H7 (cell line): ENCODE data around the gene NEU4. TPM values are rescaled to one million over a fixed set of nuclear protein-coding genes. Genes with fewer than 3 reads are reported as not detected.
"Not testable (repeated sequence)": the region's sequence is repeated elsewhere in the genome, so short reads cannot be mapped to it uniquely, and the experiment has no call there.

Experiments used
- DNase-seq: peaks from one replicate; pipeline ENCODE4 v3.0.0; 2012
- H3K27me3 ChIP-seq: 2 replicates; pipeline ENCODE4 v1.6.0; 2011; ENCODE audit warnings: mild to moderate bottlenecking, low read length; ENCODE audit not compliant: control insufficient read depth, insufficient read depth
- H3K36me3 ChIP-seq: replicated peaks from 2 replicates; pipeline ENCODE4 v1.5.1; 2011; ENCODE audit warnings: low read length; ENCODE audit not compliant: control insufficient read depth, insufficient read depth
- H3K4me3 ChIP-seq: 2 replicates; pipeline ENCODE4 v1.5.1; 2011; ENCODE audit warnings: low read depth, mild to moderate bottlenecking, control low read depth, low read length, moderate library complexity; ENCODE audit not compliant: insufficient read depth
- total RNA-seq: library from RNA; depleted of rRNA; stranded (reverse); fragments of >200 nt; shearing (Covaris generic); gene quantifications from 2 replicates; pipeline ENCODE4 v1.2.3, GENCODE V29; 2014

The NEU4 gene
- total RNA-seq, 1 experiment from 2014 or later = not detected

DNA sequence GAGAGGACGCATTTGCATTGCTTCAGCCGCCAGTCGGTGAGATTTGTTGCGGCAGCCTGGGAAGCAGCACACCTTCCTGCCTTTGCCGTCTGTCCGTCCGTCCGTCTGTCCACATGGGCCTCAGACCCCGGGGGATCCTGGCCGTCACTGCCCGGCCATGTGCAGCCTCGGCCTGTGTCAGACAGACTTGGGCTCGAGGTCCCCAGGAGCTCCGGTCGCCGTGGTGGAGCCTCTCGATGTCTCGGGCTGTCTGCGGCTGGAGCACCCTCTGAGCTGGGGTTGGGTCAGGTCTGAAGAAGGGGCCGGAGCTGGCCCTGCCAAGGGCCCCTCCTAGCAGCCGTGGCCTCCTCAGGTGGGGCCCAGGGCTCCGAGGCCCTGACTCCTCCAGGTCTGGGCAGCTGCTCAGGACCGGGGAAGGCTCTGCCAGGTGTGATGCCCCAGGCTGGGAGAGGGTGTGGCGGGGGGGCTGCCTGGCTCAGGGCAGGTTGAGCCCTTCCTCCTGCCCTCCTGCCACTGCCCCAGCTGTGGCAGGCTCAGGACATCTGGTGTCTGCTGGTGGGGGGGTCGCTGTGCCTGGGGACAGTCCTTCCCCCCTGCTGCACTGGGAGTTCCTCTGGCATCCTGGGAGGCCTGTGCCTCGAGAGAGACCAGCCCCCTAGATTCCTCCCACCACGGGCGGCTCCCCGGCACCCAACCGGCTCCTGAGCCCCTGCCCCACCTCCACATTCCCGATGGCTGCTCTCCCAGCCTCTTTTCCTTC is 11.8 kb downstream of the NEU4 start:
- H3K27me3 ChIP-seq = no peaks in the 10 kb centered on the region
- no peak overlapping the region for H3K4me3 ChIP-seq
- DNase-seq = peak; percentile 73
- H3K36me3 ChIP-seq = no peaks in the 10 kb centered on the region

DNA sequence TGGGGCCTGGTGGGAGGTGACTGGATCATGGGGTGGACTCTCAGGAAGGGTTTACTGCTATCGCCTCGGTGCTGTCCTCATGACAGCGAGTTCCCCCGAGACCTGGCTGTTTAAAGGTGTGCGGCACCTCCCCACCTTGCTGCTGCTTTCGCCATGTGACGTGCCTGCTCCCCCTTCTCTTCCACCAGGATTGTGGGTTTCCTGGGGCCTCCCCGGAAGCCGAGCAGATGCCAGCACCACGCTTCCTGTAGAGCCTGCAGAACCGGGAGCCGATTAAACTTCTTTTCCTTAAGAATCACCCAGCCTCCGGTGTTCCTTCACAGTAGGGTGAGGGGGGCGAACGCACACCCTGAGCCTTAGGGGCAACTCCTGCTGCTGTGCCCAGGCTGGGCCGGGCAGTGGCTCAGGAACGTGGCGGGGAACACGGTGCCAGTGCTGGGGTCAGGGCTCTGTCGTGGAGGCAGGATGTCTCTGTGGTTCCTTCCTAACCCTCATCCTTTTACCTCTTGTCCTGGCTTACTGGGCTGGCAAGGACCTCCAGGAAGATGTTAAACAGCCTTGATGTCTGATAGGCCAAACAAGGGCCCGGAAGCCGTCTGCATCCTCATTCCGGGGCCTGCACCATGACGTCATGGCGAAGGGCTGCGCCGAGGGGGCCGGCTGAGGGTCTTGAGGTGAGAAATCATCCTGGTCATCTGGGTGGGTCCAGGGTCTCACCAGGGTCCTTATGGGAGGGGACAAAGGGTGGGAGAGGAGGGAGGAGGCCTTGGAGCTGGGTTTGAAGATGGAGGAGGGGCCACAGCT is 12.7 kb downstream of the NEU4 start:
- peak; percentile 53 for DNase-seq
- no peak overlapping the region for H3K4me3 ChIP-seq
- no peaks in the 10 kb centered on the region for H3K36me3 ChIP-seq
- no peaks in the 10 kb centered on the region for H3K27me3 ChIP-seq

DNA sequence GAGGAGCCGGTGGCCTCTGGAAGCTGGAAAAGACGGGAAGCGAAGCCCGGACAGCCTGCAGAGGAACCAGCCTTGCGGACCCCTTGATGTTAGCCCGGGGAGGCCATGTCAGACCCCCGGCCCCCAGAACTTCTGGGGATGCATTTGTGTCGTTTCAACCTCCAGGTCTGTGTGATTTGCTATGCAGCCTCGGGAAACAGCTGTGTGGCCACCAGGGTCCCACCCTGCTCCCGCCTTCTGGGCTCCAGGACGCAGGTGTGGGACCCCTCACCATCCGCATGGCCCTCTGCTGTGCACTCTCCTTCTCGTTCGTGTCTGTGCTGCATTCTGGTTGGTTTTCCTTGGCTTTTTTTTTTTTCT is 13.3 kb downstream of the NEU4 start:
- H3K36me3 ChIP-seq = no peaks in the 10 kb centered on the region
- H3K27me3 ChIP-seq = no peaks in the 10 kb centered on the region
- DNase-seq = peak; percentile 52
- no peak overlapping the region for H3K4me3 ChIP-seq

DNA sequence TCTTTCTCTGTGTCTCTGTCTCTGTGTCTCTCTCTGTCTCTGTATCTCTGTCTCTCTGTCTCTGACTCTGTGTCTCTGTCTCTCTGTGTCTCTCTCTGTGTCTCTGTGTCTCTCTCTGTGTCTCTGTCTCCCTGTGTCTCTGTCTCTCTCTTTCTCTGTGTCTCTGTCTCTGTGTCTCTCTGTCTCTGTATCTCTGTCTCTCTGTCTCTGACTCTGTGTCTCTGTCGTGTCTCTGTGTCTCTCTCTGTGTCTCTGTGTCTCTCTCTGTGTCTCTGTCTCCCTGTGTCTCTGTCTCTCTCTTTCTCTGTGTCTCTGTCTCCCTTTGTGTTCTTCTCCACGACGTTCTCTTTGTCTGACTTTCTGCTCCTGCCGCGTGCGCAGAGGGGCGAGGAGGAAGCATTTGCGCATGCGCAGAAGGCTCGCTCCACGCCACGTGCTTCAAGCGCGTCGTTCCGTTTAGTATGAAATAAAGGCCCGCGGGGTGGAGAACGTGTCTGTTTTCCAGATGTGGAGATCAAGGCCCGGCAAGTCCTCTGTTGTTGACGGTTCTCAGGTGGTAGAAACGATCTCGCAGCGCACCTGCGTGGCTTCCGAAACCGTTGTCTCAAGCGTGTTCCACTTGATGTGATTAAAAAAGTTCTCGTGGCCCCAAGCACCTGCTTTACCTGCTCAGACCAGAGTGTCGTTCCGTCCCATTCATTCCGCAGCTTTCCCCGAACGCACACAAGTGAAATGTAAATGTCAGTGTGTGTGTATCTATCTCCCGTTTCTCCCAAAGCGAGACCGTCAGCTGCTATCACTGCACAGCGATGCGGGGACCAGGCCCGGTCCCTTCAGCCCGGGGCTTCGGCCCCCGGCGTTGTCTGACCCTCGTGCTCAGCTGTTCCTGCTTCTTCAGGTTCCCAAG is 14.8 kb downstream of the NEU4 start:
- peak; percentile 50 for DNase-seq
- not testable (repeated sequence) for H3K36me3 ChIP-seq, H3K27me3 ChIP-seq, H3K4me3 ChIP-seq

DNA sequence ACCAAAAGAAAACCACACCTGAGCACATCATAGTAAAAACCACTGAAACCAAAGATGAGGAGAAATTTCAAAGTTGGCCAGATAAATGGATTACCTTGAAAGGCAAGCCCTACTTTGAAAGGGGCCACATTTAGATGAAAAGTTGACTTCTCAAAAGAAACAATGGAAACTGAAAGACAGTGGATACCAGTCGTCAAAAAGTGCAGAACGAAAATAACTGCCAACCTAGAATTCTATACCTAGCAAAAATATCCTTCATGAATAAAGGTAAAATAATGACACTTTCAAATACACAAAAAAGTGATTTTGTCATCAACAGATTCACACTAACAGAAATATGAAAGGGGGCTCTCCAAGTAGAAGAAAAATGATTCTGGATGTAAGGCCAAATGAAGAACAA is 18.4 kb downstream of the NEU4 start:
- DNase-seq = no peak
- Histone ChIP-seq H3K36me3 (no peaks in the 10 kb centered on the region), H3K27me3 (no peaks in the 10 kb centered on the region), H3K4me3 (no peak overlapping the region)

DNA sequence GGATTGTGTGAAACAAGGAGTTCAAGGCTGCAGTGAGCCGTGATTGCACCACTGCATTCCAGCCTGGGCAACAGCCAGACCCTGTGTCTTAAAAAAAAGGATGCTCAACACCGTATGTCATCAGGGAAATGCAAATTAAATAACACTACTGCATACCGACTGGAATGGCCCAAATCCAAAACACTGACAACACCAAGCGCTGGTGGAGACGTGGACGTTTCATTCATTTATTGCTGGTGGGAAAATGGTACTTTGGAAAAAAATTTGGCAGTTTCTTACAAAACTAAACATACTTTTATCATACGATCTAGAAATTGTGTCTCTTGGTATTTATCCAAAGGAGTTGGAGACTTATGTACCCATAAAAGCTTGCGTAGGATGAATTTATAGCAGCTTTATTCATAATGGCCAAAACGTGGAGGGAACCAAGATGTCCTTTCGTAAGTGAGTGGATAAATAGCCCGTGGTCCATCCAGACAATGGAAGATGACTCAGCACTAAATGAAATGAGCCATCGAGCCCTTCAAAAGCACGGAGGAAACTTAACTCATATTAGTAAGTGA is 24.2 kb downstream of the NEU4 start:
- Histone ChIP-seq H3K4me3 (no peak overlapping the region), H3K27me3 (no peaks in the 10 kb centered on the region), H3K36me3 (no peaks in the 10 kb centered on the region)
- no peak for DNase-seq

DNA sequence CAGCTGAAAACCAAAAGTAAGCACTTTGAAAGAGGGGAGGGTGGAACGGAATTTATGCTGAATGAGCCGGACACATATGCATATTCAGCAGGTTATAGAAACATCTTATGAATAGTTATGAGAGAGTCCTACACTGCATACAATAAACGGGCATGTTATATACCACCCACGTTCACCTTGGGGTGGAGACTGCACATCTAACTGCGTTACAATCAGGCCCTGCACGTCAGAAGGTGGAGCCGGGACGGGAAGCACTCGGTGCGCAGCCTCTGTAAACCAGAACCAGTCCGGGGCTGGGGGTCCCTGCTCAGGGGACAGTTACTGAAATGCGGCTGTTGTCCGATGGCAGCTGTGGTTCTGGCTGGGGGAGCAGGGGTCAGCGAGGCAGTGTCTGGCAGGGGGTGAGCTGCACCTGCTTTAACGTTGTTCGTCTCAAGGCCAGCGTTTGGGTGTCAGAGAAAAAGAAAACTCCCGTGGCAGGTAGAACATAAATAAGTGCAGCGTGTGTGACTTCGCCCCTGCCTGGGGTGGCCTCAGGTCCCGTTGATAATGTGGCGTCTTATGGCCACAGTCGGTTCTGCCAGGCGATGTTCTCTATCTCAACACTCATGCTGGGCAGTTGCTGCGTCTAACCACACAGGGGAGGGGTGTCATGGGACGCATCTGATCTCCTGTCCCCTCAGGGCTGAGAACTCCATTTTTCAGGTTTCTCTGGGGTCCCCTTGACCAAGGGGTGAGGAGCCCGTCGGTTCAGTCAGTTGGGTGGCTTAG is 24.9 kb downstream of the NEU4 start:
- not testable (repeated sequence) for H3K27me3 ChIP-seq, H3K4me3 ChIP-seq, H3K36me3 ChIP-seq, DNase-seq

DNA sequence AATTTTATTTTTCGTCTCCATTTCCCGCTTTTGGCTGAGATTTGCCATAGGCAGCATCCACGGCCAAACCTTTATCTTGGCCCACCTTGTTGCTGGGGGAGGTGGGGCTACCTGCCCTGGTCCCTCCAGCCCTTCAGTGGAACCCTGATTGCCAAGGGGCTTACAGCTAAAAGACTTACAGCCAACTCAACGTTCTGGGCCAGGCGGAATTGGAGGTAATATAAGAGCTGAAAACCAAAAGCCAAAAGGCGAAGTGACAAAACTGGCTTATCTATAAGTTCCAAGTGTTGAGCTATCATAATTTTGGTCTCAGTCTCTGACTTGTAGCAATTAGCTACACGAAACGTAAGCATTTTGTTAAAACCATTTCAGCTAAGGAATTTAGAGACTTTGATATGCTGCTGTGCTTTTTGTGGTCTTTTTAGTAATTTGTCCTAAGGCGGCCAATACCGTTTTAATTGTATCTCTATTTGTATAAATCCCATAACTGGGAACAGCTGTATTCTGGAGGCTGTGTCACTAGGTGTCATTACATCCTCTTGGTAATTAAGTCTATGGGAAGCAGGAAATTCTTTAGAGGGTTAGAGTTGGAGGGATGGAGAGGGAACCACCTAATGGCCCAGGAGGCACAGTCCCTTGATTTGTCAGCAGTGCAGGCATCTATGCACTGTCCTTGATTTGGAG is 25.7 kb downstream of the NEU4 start:
- no peaks in the 10 kb centered on the region for H3K36me3 ChIP-seq
- no peak overlapping the region for H3K4me3 ChIP-seq

DNA sequence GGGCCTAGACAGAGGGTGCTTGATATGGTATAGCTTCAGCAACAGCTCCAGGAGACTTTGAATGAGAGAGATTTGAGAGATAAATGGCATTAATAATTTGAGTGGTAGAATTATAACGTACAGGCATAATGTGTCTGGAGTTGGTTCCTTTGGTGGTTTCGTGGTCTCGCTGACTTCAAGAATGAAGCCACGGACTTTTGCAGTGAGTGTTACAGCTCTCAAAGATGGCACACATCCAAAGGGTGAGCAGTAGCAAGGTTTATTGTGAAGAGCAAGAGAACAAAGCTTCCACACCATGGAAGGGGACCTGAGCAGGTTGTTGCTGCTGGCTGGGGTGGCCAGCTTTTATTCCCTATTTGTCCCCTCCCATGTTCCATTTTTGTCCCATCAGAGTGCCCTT is 26.6 kb downstream of the NEU4 start:
- no peaks in the 10 kb centered on the region for H3K36me3 ChIP-seq
- DNase-seq = no peak
- no peaks in the 10 kb centered on the region for H3K27me3 ChIP-seq
- no peak overlapping the region for H3K4me3 ChIP-seq

More for the DNA sequence above, 25.7 kb downstream of the NEU4 start:
- H3K27me3 ChIP-seq = no peaks in the 10 kb centered on the region
- DNase-seq = no peak

DNA sequence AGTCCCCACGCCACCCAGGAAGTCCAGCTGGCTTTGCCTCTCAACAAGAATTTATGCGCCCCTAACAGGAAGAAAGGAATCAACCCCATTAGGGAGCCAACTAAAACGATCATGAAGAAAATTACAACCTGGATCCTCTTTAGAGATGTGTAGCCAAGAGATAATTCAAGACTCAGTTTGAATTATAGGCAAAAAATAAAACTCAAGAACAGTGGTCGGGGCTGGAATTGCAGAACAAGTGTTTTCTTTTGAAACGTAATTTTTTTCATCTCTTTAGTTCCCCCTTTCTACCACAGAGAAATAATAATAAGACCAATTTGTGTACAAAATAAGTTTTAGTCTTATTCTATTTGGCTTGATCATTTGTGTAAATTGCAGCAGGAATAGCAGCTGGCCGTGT is 27.3 kb downstream of the NEU4 start:
- H3K36me3 ChIP-seq = no peaks in the 10 kb centered on the region
- no peaks in the 10 kb centered on the region for H3K27me3 ChIP-seq
- no peak overlapping the region for H3K4me3 ChIP-seq
- no peak for DNase-seq

DNA sequence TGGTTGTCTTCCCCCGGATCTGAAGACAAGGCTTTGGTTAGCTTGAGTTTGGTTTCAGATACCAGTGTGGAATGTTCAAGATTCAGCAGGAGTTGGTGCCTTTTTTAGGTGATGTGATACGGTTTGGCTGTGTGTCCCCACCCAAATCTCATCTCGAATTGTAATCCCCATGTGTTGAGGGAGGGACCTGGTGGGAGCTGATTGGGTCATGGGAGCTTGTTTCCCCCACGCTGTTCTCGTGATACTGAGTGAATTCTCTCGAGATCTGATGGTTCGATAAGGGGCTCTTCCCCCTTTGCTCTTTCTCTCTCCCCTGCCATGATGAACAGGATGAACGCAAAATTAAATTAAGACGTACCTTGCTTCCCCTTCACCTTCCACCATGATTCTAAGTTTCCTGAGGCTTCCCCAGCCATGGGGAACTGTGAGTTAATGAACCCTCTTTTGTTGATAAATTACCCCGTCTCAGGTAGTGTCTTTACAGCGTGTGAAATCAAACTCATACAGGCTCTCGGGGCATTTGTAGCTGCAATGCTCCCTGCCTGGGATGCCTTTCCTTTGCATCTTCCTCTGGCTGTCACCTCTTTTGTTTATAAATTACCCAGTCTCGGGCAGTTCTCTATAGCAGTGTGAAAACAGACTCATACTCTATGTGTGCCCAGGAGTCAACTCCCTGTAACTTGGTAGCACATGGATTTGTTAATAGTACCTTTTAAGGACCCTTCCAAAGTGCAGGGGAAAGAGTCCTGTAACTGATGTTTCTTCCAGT is 28.4 kb downstream of the NEU4 start:
- no peaks in the 10 kb centered on the region for H3K36me3 ChIP-seq
- no peaks in the 10 kb centered on the region for H3K27me3 ChIP-seq
- DNase-seq = no peak
- no peak overlapping the region for H3K4me3 ChIP-seq

DNA sequence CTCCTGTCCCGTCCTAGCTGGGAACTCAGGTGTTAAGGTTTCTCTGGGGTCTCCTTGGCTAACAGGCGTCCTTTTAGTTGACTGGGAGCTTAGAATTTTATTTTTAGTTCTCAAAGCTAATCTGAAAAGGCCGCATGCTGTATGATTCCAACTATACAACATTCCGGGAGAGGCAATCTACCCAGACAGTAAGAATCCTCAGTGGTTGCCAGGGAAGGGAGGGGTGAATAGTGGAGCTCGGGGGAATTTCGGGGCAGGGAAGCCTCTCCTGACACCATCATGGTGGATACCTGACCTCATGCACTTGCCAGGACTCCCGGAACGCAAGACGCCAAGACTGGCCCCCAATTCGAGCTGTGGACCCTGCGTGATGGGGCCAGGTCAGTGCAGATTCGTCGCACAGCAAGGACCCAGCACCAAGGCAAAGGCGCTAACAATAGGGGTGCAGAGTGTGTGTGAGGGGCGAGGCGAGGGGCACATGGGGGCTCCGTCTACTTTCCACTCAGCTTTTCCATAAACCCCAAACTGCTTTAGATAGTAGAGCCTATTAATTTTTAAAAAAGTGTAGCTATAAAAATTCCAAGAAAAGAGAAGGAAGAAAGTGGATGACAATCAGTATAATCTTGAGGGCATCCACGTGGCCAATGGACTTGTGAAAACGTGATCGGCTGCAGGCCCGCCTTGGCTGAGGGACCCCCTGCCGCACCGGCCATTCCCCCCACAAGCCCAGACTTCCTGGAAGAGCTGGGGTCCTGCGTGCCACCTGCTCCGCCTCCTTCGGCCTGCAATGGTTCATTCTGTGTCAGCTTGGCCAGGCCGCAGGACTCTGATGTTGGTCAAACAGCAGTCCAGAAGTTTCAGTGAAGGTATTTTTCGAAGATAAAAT is 32.4 kb downstream of the NEU4 start:
- H3K4me3 ChIP-seq = no peak overlapping the region
- H3K36me3 ChIP-seq = no peaks in the 10 kb centered on the region
- DNase-seq = peak; percentile 59
- peaks cover 13% of the 10 kb centered on the region for H3K27me3 ChIP-seq
